CD4-positive, alpha-beta T cell (primary cell): ENCODE data around the gene PHC1. TPM values are rescaled to one million over a fixed set of nuclear protein-coding genes. Genes with fewer than 3 reads are reported as not detected.

Experiments
- ATAC-seq: fragments of 200-7000 bp; cut with Tn5 transposase; one replicate; pipeline ENCODE4 v1.10.0; 2022; ENCODE audit warnings: mild to moderate bottlenecking; ENCODE audit not compliant: poor library complexity
- CTCF ChIA-PET: fragments of 350-600 bp; sonication (Branson Sonifier 250); formaldehyde crosslinking; loops from one replicate; lab custom pipeline; 2021; ENCODE audit warnings: antibody characterized with exemption, inconsistent platforms; lab: Charles Lee
- POLR2A ChIA-PET: fragments of 350-600 bp; sonication (Branson Sonifier 250); formaldehyde crosslinking; loops from one replicate; lab custom pipeline; 2021; ENCODE audit warnings: antibody characterized with exemption, inconsistent platforms; lab: Charles Lee
- DNase-seq, 14 experiments: peaks; one replicate each; pipeline ENCODE4 v3.0.0-alpha.2; 2013 to 2020; ENCODE audit warnings: mixed read lengths in 2 of 14
- H3K27ac ChIP-seq, 2 donors: one replicate each; pipeline versions ENCODE4 v1.5.1 to v1.7.0; 2013; ENCODE audit warnings: low read length in 2 of 2, low read depth in 1 of 2, mild to moderate bottlenecking in 1 of 2
- H3K27me3 ChIP-seq, 2 experiments: 1 replicate in 1 of 2; 2 replicates in 1 of 2; pipeline versions ENCODE4 v1.6.1 to v1.7.0; 2013; ENCODE audit warnings: low read length in 2 of 2, control low read depth in 1 of 2, mild to moderate bottlenecking in 1 of 2, moderate library complexity in 1 of 2; ENCODE audit not compliant: insufficient read depth in 2 of 2, control insufficient read depth in 1 of 2
- H3K36me3 ChIP-seq: one replicate; pipeline ENCODE4 v1.6.1; 2013; ENCODE audit warnings: low read length, control low read depth; ENCODE audit not compliant: insufficient read depth
- H3K4me1 ChIP-seq: one replicate; pipeline ENCODE4 v1.6.1; 2013; ENCODE audit warnings: low read length, control low read depth; ENCODE audit not compliant: insufficient read depth
- H3K4me3 ChIP-seq: one replicate; pipeline ENCODE4 v1.5.1; 2013; ENCODE audit warnings: mild to moderate bottlenecking, low read length, moderate library complexity
- H3K9me3 ChIP-seq, 2 experiments: 1 replicate in 1 of 2; 2 replicates in 1 of 2; pipeline versions ENCODE4 v1.6.1 to v1.7.0; 2013; ENCODE audit warnings: low read length in 2 of 2, mild to moderate bottlenecking in 2 of 2, control low read depth in 1 of 2, moderate library complexity in 1 of 2; ENCODE audit not compliant: control insufficient read depth in 1 of 2, insufficient read depth in 1 of 2
- H3K27ac Mint-ChIP-seq: one replicate; pipeline ENCODE4 v1.8.0; 2020; ENCODE audit warnings: mixed read lengths
- H3K27me3 Mint-ChIP-seq: one replicate; pipeline ENCODE4 v1.8.0; 2021; ENCODE audit warnings: mixed read lengths
- H3K36me3 Mint-ChIP-seq: one replicate; pipeline ENCODE4 v1.8.0; 2021; ENCODE audit warnings: low read depth, mixed read lengths
- H3K4me1 Mint-ChIP-seq: one replicate; pipeline ENCODE4 v1.8.0; 2021; ENCODE audit warnings: low read depth, mixed read lengths
- H3K4me3 Mint-ChIP-seq: one replicate; pipeline ENCODE4 v1.8.0; 2020; ENCODE audit warnings: mild to moderate bottlenecking, mixed read lengths
- H3K9me3 Mint-ChIP-seq: one replicate; pipeline ENCODE4 v1.8.0; 2020; ENCODE audit warnings: mixed read lengths
- CTCF ChIP-seq: fragments of 200-600 bp; IDR thresholded peaks from one replicate; pipeline ENCODE4 v1.8.0; 2022; ENCODE audit warnings: antibody characterized with exemption, mild to moderate bottlenecking
- intact Hi-C, 2 experiments: fragments of 100-400 bp; cut with DNase I in 1 of 2; cut with micrococcal nuclease in 1 of 2; formaldehyde crosslinking; loops; one replicate each; pipeline versions ENCODE4 v1.15.1 to v1.9.0; 2023 to 2025; cut with DNase I, micrococcal nuclease
- total RNA-seq, 174 experiments: library from RNA in 2 of 174; stranded (reverse) in 2 of 174; gene quantifications; one replicate each; pipeline ENCODE4 v1.2.3 and lab custom pipeline; 2021 to 2026

The PHC1 gene
- total RNA-seq, 2 experiments from 2014 or later, result 46.6 to 47.2 TPM

GRCh38 chr12:8987685-8988084, 73.4 kb downstream of the PHC1 start:
- TF ChIP-seq CTCF, result no peak
- Histone ChIP-seq H3K9me3 (no peaks in the 10 kb centered on the region), H3K27me3 (no peaks in the 10 kb centered on the region), H3K4me1 (peaks cover 40% of the 10 kb centered on the region), H3K36me3 (no peaks in the 10 kb centered on the region), H3K27ac (peak overlapping the region in 1 of 2 donors; percentile 49), H3K4me3 (no peak overlapping the region)
- POLR2A ChIA-PET, result interaction anchor here (0.7 kb wide), 1 partner anchor 28 kb away, joined by 3 read pairs; no protein-coding TSS in a partner anchor
- H3K9me3 Mint-ChIP-seq, result peaks cover 5% of the 10 kb centered on the region
- H3K4me3 Mint-ChIP-seq, result peak overlapping the region; percentile 61
- CTCF ChIA-PET, result interaction anchor here (1.0 kb wide), 1 partner anchor 38 kb away, joined by 5 read pairs; the partner anchor contains the start of gene M6PR
- peak overlapping the region; percentile 63 for H3K27ac Mint-ChIP-seq
- ATAC-seq, result peak; percentile 22
- no peaks in the 10 kb centered on the region for H3K27me3 Mint-ChIP-seq
- intact Hi-C loops, result loop anchor here in 1 of 2 experiments (5.0 kb wide), 1 partner anchor 35 kb away; no protein-coding TSS in a partner anchor
- peak in 1 of 14 experiments; percentile 52 for DNase-seq
- peaks cover 59% of the 10 kb centered on the region for H3K4me1 Mint-ChIP-seq
- H3K36me3 Mint-ChIP-seq, result peaks cover 32% of the 10 kb centered on the region

GRCh38 chr12:8989413-8989812, 75.1 kb downstream of the PHC1 start, which contains the start of gene KLRG1:
KLRG1 (plus strand) TSS chr12:8989546; CDS start chr12:8989636, 90 bp downstream.
- H3K4me3 Mint-ChIP-seq, result peak within 1 kb of the TSS; percentile 71
- H3K27me3 ChIP-seq, result no peaks in the 10 kb centered on the region
- peaks cover 50% of the 10 kb centered on the region for H3K4me1 ChIP-seq
- H3K9me3 ChIP-seq, result no peaks in the 10 kb centered on the region
- intact Hi-C loops, result loop anchor here in 1 of 2 experiments (5.0 kb wide), 1 partner anchor 33 kb away; no protein-coding TSS in a partner anchor
- TF ChIP-seq CTCF, result no peak
- ChIA-PET CTCF (no interaction called here), POLR2A (interaction anchor here (1.8 kb wide), 1 partner anchor 36 kb away, joined by 4 read pairs; no protein-coding TSS in a partner anchor)
- H3K4me3 ChIP-seq, result peak within 1 kb of the TSS; percentile 50
- H3K9me3 Mint-ChIP-seq, result peaks cover 5% of the 10 kb centered on the region
- H3K4me1 Mint-ChIP-seq, result peaks cover 70% of the 10 kb centered on the region
- H3K27me3 Mint-ChIP-seq, result no peaks in the 10 kb centered on the region
- DNase-seq (peak in 2 of 14 experiments; percentile 34 to 63), ATAC-seq (peak; percentile 37)
- peaks cover 19% of the 10 kb centered on the region for H3K36me3 Mint-ChIP-seq
- peak within 1 kb of the TSS; percentile 49 to 52 for H3K27ac ChIP-seq
- no peaks in the 10 kb centered on the region for H3K36me3 ChIP-seq
- H3K27ac Mint-ChIP-seq, result peak within 1 kb of the TSS; percentile 63

Other genes with a start within 250 kb of the PHC1 start
- 10 to 100 TPM; 14.8 to 15.2 TPM for gene RIMKLB, start 216.5 kb upstream of the PHC1 start, total RNA-seq
- gene A2ML1, start 91.9 kb upstream of the PHC1 start, total RNA-seq, result not detected
- 10 to 100 TPM; 53.4 to 55.8 TPM for gene M6PR, start 35.1 kb downstream of the PHC1 start, total RNA-seq
- 10 to 100 TPM in 1 of 2 experiments, 1 to 10 TPM in 1; 8.4 to 10.5 TPM for gene KLRG1, start 75.0 kb downstream of the PHC1 start, total RNA-seq
- not detected for gene A2M, start 201.4 kb downstream of the PHC1 start, total RNA-seq